Measurements from ENCODE around the gene RGS21. TPM values are rescaled to one million over a fixed set of nuclear protein-coding genes. Genes with fewer than 3 reads are reported as not detected.

Gene RGS21
- total and polyA plus RNA-seq, 2 of the 13 experiments (the other 11 are each of a cell fraction or from before 2014, with no cell fraction given), result not detected

GRCh38 chr1:192274588-192274987, 42.2 kb upstream of the RGS21 start (continued):
- TF ChIP-seq LBX2 (CRISPR knock-in tag; IDR thresholded peaks at IDR 0.05; ENCODE audit: borderline replicate concordance) (no peak), IRF9 (CRISPR knock-in tag; IDR thresholded peaks at IDR 0.05; ENCODE audit: borderline replicate concordance) (no peak)

- H3K4me1 ChIP-seq (ENCODE audit: insufficient read depth, low read length), result no peaks in the 10 kb centered on the region
- ATAC-seq (no peak), FAIRE-seq (no peak), DNase-seq (ENCODE audit: low spot score) (no peak)
- intact Hi-C loops (cut with micrococcal nuclease; ENCODE audit: unreplicated experiment), result no loop called here
- no peak overlapping the region for H2AFZ ChIP-seq (ENCODE audit: low read length)
- TF ChIP-seq EHMT2 (IDR thresholded peaks at IDR 0.05; ENCODE audit: borderline replicate concordance, low read depth, low read length) (no peak), ZNF781 (CRISPR knock-in tag; IDR thresholded peaks at IDR 0.05; ENCODE audit: borderline replicate concordance, not compliant biosample characterization) (no peak), ZNF570 (CRISPR knock-in tag; IDR thresholded peaks at IDR 0.05; ENCODE audit: borderline replicate concordance) (no peak), ZNF878 (CRISPR knock-in tag; IDR thresholded peaks at IDR 0.05) (no peak), ZNF3 (CRISPR knock-in tag; IDR thresholded peaks at IDR 0.05) (no peak), ZNF24 (IDR thresholded peaks at IDR 0.05) (no peak), NFIC (IDR thresholded peaks at IDR 0.05; ENCODE audit: low read length) (no peak), IRF2 (CRISPR knock-in tag; IDR thresholded peaks at IDR 0.05) (no peak), ZXDC (CRISPR knock-in tag; IDR thresholded peaks at IDR 0.05) (no peak), ZNF326 (CRISPR knock-in tag; IDR thresholded peaks at IDR 0.05; ENCODE audit: borderline replicate concordance) (no peak)
- H3K79me2 ChIP-seq (ENCODE audit: insufficient read depth, low read length), result no peaks in the 10 kb centered on the region
- H3K27ac ChIP-seq (ENCODE audit: extremely low read length, insufficient read depth, low read length), result no peak overlapping the region
- no peaks in the 10 kb centered on the region for H4K20me1 ChIP-seq (ENCODE audit: insufficient read depth, low read length)
- H3K4me2 ChIP-seq (ENCODE audit: low read depth, low read length), result no peak overlapping the region
- in situ Hi-C loops (cut with HindIII; ENCODE audit: extremely low pct_ligation_motif_present, low pct_unique_long_range_greater_than_20kb), result no loop called here
- no peak overlapping the region for H3K9ac ChIP-seq (ENCODE audit: insufficient read depth, low read depth, low read length)
- POLR2A ChIA-PET, result no interaction called here
- no TSS peak for BruUV-seq (replicated peaks)
- H3K36me3 ChIP-seq (replicated peaks in 1 of 2; ENCODE audit: control insufficient read depth in 1 of 2, insufficient read depth in 2 of 2, low read length in 2 of 2), result no peaks in the 10 kb centered on the region
- CTCF ChIA-PET (ENCODE audit: low intra/inter-chr PET ratio, low total read pairs), result no interaction called here
- H3K9me3 ChIP-seq (ENCODE audit: low read length), result peaks cover 12% of the 10 kb centered on the region; the same call in 1 of the 2 replicates
- no peaks in the 10 kb centered on the region for H3K27me3 ChIP-seq (ENCODE audit: control insufficient read depth in 1 of 2, insufficient read depth in 2 of 2, low read length in 2 of 2)
- WGBS (ENCODE audit: low lambda C conversion rate), result 0% methylated on average over 1 of the region's 1 CpG
- no peak overlapping the region for H3K4me3 ChIP-seq (replicated peaks in 1 of 3; ENCODE audit: insufficient read depth in 1 of 3, low read depth in 2 of 3, low read length in 3 of 3)
These were observed 39.2 kb upstream of the RGS21 start for GRCh38 chr1:192277635-192278034.

Data from HepG2 (cell line).